GM12873 (cell line): Measurements from ENCODE around the gene NOL12.
A peak's percentile ranks its signal among the peaks of the same experiment; 100 is the strongest.

Experiments
- CTCF ChIP-seq: IDR thresholded peaks from 2 replicates; pipeline ENCODE4 v1.5.1; 2012; ENCODE audit warnings: low read depth, mild to moderate bottlenecking, moderate library complexity, low read length, control low read depth; ENCODE audit not compliant: insufficient read depth; ENCODE audit errors: missing control alignments

Gene NOL12

GRCh38 chr22:37657590-37658132 lies 28.5 kb upstream of the NOL12 start:
- TF ChIP-seq CTCF: no peak

GRCh38 chr22:37658133-37659065 lies 27.7 kb upstream of the NOL12 start, which contains the start of gene PDXP:
Gene PDXP, plus strand, starts transcription at chr22:37658723. Its CDS starts 60 bp downstream, at chr22:37658783.
- no peak for TF ChIP-seq CTCF

GRCh38 chr22:37659066-37659896 lies 26.9 kb upstream of the NOL12 start:
- TF ChIP-seq CTCF: no peak

GRCh38 chr22:37659897-37660708 lies 26.0 kb upstream of the NOL12 start:
- TF ChIP-seq CTCF: no peak

GRCh38 chr22:37660709-37661045 lies 25.5 kb upstream of the NOL12 start:
- TF ChIP-seq CTCF: no peak

- peak; percentile 60 for TF ChIP-seq CTCF
These were observed 24.8 kb upstream of the NOL12 start for GRCh38 chr22:37661160-37661924.
